ENCODE results near the gene CERK.

CERK gene

DNA sequence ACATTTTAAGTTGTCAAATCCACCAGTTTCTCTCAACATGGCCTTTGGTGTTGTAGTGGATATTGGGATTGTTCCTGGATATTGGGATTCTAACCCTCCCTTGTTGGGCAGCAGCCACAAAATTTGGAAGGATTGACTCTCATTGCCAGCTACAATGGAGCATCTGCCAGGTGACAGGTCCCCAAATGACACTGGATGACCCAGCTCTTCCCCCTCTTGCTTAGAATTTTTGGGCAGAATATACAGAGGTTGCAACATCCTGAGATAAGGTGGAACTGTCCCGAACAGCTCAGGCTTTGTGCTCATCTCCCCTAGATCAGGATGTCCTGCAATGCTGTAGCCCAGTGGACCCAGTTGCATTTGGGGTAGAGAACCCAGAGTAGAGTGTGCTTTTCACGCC lies 19.1 kb upstream of the CERK start:
- Histone ChIP-seq H3K4me3 (IDR thresholded peaks at IDR 0.05; ENCODE audit: insufficient read depth, low read depth, low read length) (no peak overlapping the region), H4K20me1 (ENCODE audit: insufficient read depth) (no peaks in the 10 kb centered on the region), H3K36me3 (ENCODE audit: insufficient read depth) (no peaks in the 10 kb centered on the region), H3K27me3 (ENCODE audit: insufficient read depth, low read depth) (no peaks in the 10 kb centered on the region), H3K4me1 (ENCODE audit: low read depth, poor library complexity, severe bottlenecking) (peaks cover 6% of the 10 kb centered on the region), H2AFZ (ENCODE audit: low read depth) (no peak overlapping the region), H3K27ac (no peak overlapping the region), H3K4me2 (no peak overlapping the region), H3K79me2 (ENCODE audit: insufficient read depth, low read depth) (no peaks in the 10 kb centered on the region; the same call in 1 of the 2 replicates), H3K9ac (no peak overlapping the region)
- TF ChIP-seq, protein P1, sequence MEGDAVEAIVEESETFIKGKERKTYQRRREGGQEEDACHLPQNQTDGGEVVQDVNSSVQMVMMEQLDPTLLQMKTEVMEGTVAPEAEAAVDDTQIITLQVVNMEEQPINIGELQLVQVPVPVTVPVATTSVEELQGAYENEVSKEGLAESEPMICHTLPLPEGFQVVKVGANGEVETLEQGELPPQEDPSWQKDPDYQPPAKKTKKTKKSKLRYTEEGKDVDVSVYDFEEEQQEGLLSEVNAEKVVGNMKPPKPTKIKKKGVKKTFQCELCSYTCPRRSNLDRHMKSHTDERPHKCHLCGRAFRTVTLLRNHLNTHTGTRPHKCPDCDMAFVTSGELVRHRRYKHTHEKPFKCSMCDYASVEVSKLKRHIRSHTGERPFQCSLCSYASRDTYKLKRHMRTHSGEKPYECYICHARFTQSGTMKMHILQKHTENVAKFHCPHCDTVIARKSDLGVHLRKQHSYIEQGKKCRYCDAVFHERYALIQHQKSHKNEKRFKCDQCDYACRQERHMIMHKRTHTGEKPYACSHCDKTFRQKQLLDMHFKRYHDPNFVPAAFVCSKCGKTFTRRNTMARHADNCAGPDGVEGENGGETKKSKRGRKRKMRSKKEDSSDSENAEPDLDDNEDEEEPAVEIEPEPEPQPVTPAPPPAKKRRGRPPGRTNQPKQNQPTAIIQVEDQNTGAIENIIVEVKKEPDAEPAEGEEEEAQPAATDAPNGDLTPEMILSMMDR (conservative IDR thresholded peaks at IDR 0.05; ENCODE audit: low read depth, low read length), result no peak

DNA sequence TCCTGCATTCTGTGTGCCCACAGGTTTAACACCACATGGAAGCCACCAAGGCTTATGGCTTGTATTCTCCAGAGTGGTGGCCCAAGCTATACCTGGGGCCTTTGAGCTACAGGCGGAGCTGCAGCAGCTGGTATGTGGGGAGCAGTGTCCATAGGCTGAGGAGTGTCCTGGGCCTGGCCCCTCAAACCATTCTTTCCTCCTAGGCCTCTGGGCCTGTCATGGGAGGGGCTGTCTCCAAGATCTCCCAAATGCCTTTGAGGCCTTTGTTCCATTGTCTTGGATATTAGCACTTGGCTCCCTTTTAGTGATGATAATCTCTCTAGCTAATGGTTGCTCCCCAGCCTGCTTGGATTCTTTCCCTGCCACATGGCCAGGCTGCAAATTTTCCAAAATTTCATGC lies 18.0 kb upstream of the CERK start:
- H3K4me3 ChIP-seq (IDR thresholded peaks at IDR 0.05; ENCODE audit: insufficient read depth, low read depth, low read length), result no peak overlapping the region
- H3K36me3 ChIP-seq (ENCODE audit: insufficient read depth), result no peaks in the 10 kb centered on the region
- no peak overlapping the region for H3K4me2 ChIP-seq
- H3K79me2 ChIP-seq (ENCODE audit: insufficient read depth, low read depth), result no peaks in the 10 kb centered on the region; the same call in 1 of the 2 replicates
- H2AFZ ChIP-seq (ENCODE audit: low read depth), result no peak overlapping the region
- no peak overlapping the region for H3K27ac ChIP-seq
- H3K27me3 ChIP-seq (ENCODE audit: insufficient read depth, low read depth), result no peaks in the 10 kb centered on the region
- H3K4me1 ChIP-seq (ENCODE audit: low read depth, poor library complexity, severe bottlenecking), result peaks cover under 1% of the 10 kb centered on the region
- TF ChIP-seq, protein P1 (conservative IDR thresholded peaks at IDR 0.05; ENCODE audit: low read depth, low read length), result no peak
- no peak overlapping the region for H3K9ac ChIP-seq
- no peaks in the 10 kb centered on the region for H4K20me1 ChIP-seq (ENCODE audit: insufficient read depth)

DNA sequence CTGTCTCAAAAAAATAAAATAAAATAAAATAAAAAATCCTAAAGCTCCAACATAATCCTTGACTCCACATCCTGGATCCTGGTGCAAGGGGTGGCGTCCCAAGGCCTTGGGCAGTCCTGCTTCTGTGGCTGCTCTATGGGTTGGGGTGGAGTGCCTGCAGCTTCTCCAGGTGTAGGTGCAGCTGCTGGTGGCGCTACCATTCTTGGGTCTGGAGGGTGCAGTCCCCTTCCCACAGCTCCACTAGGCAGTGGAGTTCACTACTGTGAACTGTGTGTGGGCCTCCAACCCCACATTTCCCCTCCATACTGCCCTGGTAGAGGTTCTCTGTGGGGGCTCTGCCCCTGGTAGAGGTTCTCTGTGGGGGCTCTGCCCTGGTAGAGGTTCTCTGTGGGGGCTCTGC lies 17.5 kb upstream of the CERK start:
- no peaks in the 10 kb centered on the region for H3K4me1 ChIP-seq (ENCODE audit: low read depth, poor library complexity, severe bottlenecking)
- no peak overlapping the region for H3K4me3 ChIP-seq (IDR thresholded peaks at IDR 0.05; ENCODE audit: insufficient read depth, low read depth, low read length)

DNA sequence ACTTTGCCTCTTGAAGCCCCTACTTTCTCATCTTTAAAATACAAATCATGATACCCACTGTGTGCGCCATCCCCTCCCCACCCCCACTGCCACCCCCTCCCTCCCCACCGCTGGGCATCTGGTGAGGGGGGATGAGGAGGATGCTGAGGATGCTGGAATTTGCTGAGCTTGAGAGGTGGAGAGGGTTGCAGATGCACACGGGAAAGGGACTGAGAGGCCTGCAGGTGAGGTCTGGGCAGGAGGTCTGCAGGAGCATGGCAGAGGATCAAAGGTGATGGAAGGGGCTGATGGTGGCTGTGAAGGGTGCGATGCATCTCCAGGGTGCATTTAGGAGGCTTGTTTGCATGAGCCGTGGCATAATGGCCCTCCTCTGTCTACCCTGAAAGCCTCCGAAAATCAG lies 16.8 kb upstream of the CERK start:
- Histone ChIP-seq H3K4me2 (no peak overlapping the region), H3K36me3 (ENCODE audit: insufficient read depth) (no peaks in the 10 kb centered on the region), H3K9ac (no peak overlapping the region), H2AFZ (ENCODE audit: low read depth) (no peak overlapping the region), H4K20me1 (ENCODE audit: insufficient read depth) (no peaks in the 10 kb centered on the region), H3K4me1 (ENCODE audit: low read depth, poor library complexity, severe bottlenecking) (no peaks in the 10 kb centered on the region), H3K27me3 (ENCODE audit: insufficient read depth, low read depth) (no peaks in the 10 kb centered on the region), H3K27ac (no peak overlapping the region), H3K79me2 (ENCODE audit: insufficient read depth, low read depth) (no peaks in the 10 kb centered on the region), H3K4me3 (IDR thresholded peaks at IDR 0.05; ENCODE audit: insufficient read depth, low read depth, low read length) (no peak overlapping the region)
- TF ChIP-seq, protein P1 (conservative IDR thresholded peaks at IDR 0.05; ENCODE audit: low read depth, low read length), result no peak

More for the DNA sequence above, 17.5 kb upstream of the CERK start:
- Histone ChIP-seq H3K27me3 (ENCODE audit: insufficient read depth, low read depth) (no peaks in the 10 kb centered on the region), H3K4me2 (no peak overlapping the region), H3K27ac (no peak overlapping the region), H3K36me3 (ENCODE audit: insufficient read depth) (no peaks in the 10 kb centered on the region), H3K79me2 (ENCODE audit: insufficient read depth, low read depth) (no peaks in the 10 kb centered on the region), H2AFZ (ENCODE audit: low read depth) (no peak overlapping the region), H4K20me1 (ENCODE audit: insufficient read depth) (no peaks in the 10 kb centered on the region), H3K9ac (no peak overlapping the region)
- TF ChIP-seq, protein P1 (conservative IDR thresholded peaks at IDR 0.05; ENCODE audit: low read depth, low read length), result no peak
